Uterus (tissue), 2 donors: Measurements from ENCODE around the gene ARHGEF17.

Experiments used
- POLR2A ChIP-seq, 2 donors: fragments of 450-650 bp; IDR thresholded peaks; one replicate each; pipeline ENCODE4 v1.6.1; 2016; ENCODE audit warnings: antibody characterized with exemption in 2 of 2, mild to moderate bottlenecking in 1 of 2, moderate library complexity in 1 of 2
- TF ChIP-seq, protein P1 (sequence below), 4 experiments: fragments of 200-600 bp in 2 of 4; fragments of 450-650 bp in 2 of 4; sonication (generic) in 2 of 4; IDR thresholded peaks; one replicate each; pipeline ENCODE4 v1.5.1; 2016 to 2019; ENCODE audit warnings: antibody characterized with exemption in 4 of 4, mild to moderate bottlenecking in 2 of 4, moderate library complexity in 1 of 4

- TF ChIP-seq, protein P1, sequence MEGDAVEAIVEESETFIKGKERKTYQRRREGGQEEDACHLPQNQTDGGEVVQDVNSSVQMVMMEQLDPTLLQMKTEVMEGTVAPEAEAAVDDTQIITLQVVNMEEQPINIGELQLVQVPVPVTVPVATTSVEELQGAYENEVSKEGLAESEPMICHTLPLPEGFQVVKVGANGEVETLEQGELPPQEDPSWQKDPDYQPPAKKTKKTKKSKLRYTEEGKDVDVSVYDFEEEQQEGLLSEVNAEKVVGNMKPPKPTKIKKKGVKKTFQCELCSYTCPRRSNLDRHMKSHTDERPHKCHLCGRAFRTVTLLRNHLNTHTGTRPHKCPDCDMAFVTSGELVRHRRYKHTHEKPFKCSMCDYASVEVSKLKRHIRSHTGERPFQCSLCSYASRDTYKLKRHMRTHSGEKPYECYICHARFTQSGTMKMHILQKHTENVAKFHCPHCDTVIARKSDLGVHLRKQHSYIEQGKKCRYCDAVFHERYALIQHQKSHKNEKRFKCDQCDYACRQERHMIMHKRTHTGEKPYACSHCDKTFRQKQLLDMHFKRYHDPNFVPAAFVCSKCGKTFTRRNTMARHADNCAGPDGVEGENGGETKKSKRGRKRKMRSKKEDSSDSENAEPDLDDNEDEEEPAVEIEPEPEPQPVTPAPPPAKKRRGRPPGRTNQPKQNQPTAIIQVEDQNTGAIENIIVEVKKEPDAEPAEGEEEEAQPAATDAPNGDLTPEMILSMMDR (IDR thresholded peaks at IDR 0.05) = no peak
- TF ChIP-seq POLR2A (IDR thresholded peaks at IDR 0.05) = no peak
Observed at GRCh38 chr11:73415854-73416615, 108.0 kb downstream of the ARHGEF17 start.
